HG02759 (cell line): ENCODE measurements around the gene GJB3.

Experiments
- ATAC-seq: cut with Tn5 transposase; IDR thresholded peaks from one replicate; pipeline ENCODE4 v1.9.1; 2021; ENCODE audit warnings: mild to moderate bottlenecking, moderate library complexity; ENCODE audit not compliant: unreplicated experiment

Gene GJB3

DNA sequence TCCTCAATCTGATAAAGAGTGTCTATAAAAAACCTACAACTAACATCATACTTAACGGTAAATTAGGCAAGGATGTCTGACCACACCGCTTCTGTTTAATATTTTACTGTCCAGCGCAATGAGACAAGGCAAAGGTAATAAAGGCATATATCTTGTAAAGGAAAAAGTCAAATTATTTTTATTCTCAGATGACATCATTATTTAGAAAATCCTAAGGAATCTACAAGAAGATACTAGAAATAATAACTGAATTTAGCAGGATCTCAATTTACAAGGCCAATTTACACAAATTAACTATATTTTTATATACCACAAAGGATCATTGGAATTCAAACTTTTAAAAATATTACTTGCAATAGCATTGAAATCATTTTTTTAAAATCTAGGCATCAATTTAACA is 41.2 kb downstream of the GJB3 start:
- ATAC-seq, result no peak

DNA sequence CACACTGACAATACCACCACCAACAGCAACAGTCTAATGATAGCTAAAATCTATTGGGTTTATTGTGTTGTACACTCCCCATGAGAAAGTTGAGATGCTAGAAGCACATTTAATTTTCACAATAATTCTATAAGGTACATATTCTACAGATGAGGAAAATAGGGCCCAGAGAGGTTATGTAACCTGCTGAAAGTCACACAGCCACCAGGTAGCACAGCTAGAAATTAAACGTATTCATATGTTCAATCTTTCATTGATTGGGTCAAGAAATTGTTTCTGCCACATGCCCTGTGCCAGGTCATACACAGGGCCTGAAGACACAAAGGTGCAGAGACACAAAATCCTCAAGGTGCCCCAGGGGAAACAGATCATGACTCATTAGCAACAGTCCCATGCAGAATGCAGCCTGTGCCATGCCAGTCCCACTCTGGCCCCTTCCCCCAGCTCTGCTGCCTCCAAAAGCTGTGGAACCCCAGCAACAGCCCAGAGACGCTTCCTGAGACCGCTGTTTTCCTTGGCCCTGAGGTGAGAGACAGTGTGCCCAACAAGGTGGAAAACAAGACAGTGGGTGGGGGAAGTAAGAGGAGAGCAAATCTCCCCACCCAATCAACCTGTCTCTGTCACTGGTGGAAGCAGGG is 43.9 kb downstream of the GJB3 start:
- no peak for ATAC-seq

DNA sequence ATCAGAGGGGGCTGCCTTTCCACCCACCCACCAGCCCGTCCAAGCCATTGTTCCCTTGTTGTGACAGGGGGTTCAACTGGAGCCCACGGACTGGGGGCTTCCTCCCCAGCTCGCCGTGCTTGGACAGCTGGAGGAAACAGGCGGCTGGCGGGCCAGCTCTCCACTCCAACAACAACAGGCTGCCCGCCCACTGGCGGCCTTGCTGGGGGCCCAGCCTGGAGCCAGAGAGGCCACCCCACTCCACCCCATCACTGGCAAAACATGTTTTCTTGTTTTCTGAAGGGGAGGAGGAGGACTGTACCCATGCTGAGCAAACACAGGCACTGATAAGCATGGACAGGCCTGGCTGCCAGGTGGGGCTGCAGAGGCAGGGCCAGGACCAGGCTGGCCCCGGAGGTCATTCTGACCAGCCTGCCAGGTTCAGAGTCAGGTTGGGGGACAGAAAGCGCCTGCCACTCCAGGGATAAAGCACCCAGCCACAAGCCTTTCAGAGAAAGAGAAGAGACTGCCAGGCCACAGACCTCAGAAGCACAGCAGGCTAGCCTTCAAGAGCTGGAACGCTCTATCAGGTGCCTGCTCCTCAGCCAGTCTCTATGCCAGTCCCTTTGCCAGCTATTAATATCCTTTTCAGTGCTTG is 44.6 kb downstream of the GJB3 start:
- no peak for ATAC-seq

DNA sequence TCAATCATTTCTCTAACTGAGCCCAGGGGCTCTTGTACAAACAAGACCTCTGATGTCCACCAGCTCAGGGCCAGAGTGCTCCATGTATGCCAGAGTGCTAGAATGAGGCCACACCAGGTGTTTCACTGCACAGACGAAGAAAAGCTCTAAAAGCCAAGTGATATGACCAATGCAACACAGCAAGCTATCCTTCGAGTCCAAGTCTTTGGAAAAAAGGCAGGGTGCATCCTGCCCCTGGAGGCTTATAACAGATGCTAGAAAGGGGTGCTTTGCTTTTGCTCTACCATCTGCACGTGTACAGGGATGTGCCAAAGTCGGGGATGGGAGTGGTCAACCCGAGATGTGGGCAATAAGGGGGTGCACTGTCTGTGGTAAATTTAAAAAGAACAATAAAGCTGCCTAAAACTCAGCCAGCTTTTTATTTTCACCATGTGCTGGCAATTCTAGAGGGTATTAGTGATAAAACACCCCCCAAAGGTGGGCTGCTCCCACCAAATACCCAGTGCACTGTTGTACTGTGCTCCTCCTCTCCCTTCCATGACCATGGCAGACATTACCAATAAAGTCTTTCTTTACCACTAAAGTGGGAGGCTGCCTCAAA is 46.4 kb downstream of the GJB3 start:
- no peak for ATAC-seq

DNA sequence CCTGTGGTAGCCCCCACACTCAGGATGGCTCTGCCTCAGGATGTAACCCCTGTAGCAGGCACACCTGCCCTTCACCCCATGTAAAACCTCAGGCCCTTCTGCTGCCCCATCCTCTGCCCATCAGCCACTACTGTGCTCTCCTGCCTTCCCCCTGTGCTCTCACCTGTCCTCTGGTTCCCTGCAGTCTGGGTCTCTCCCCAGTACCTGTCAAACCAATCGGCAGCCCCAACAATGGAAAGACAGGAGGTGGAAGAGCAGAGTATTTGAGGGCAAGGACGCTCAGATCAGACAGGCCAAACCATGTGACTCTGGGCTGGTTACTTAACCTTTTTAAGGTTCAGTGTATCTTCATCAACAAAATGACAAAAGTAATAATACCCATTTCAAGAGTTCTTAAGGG is 47.6 kb downstream of the GJB3 start:
- no peak for ATAC-seq

- ATAC-seq, result no peak
These were observed 48.2 kb downstream of the GJB3 start for GRCh38 chr1:34829250-34829649.

- ATAC-seq, result no peak
These were observed 50.8 kb downstream of the GJB3 start for GRCh38 chr1:34831721-34832246.

- no peak for ATAC-seq
These were observed 52.7 kb downstream of the GJB3 start for GRCh38 chr1:34833711-34834110.
